Activated CD4-positive, alpha-beta T cell treated with anti-CD3 and anti-CD28 coated beads, Interleukin-2, amount 50 U/mL, for 48 hours (primary cell): ENCODE data around the gene C2CD5.
"Not testable (repeated sequence)": the region's sequence is repeated elsewhere in the genome, so short reads cannot be mapped to it uniquely, and the experiment has no call there.

ENCODE experiments used
- DNase-seq, 2 experiments: peaks; one replicate each; pipeline ENCODE4 v3.0.0-alpha.2; 2020

C2CD5 gene

GRCh38 chr12:22544038-22544979 lies at the start of gene C2CD5:
TSS of gene C2CD5 (minus strand) at chr12:22544542. CDS start at chr12:22544150, 392 bp downstream.
- peak; percentile 94 to 97 for DNase-seq

GRCh38 chr12:22593864-22594263 lies 49.5 kb upstream of the C2CD5 start:
- no peak for DNase-seq

GRCh38 chr12:22588817-22589216 lies 44.5 kb upstream of the C2CD5 start:
- no peak for DNase-seq

GRCh38 chr12:22578328-22578727 lies 34.0 kb upstream of the C2CD5 start:
- DNase-seq: no peak

GRCh38 chr12:22577667-22578066 lies 33.3 kb upstream of the C2CD5 start:
- no peak for DNase-seq

- no peak for DNase-seq
These were observed 32.1 kb upstream of the C2CD5 start for GRCh38 chr12:22576473-22576872.

- no peak for DNase-seq
These were observed 31.7 kb upstream of the C2CD5 start for GRCh38 chr12:22576065-22576464.

- no peak for DNase-seq
These were observed 30.6 kb upstream of the C2CD5 start for GRCh38 chr12:22574921-22575320.

GRCh38 chr12:22573181-22573580 lies 28.8 kb upstream of the C2CD5 start:
- no peak for DNase-seq

GRCh38 chr12:22569253-22569652 lies 24.9 kb upstream of the C2CD5 start:
- no peak for DNase-seq

- no peak for DNase-seq
These were observed 18.0 kb upstream of the C2CD5 start for GRCh38 chr12:22562036-22563028.

- not testable (repeated sequence) for DNase-seq
These were observed 10.4 kb upstream of the C2CD5 start for GRCh38 chr12:22554750-22555149.

GRCh38 chr12:22551624-22552023 lies 7.3 kb upstream of the C2CD5 start:
- no peak for DNase-seq

- no peak for DNase-seq
These were observed 913 bp upstream of the C2CD5 start for GRCh38 chr12:22545255-22545654.

GRCh38 chr12:22543246-22544037 lies 900 bp downstream of the C2CD5 start:
- peak; percentile 49 to 61 for DNase-seq

GRCh38 chr12:22541496-22542155 lies 2.7 kb downstream of the C2CD5 start:
- no peak for DNase-seq

GRCh38 chr12:22539055-22539454 lies 5.3 kb downstream of the C2CD5 start:
- DNase-seq: no peak

- DNase-seq: no peak
These were observed 6.0 kb downstream of the C2CD5 start for GRCh38 chr12:22538311-22538710.

- no peak for DNase-seq
These were observed 7.3 kb downstream of the C2CD5 start for GRCh38 chr12:22536971-22537544.

GRCh38 chr12:22536346-22536945 lies 7.9 kb downstream of the C2CD5 start:
- DNase-seq: no peak

- no peak for DNase-seq
These were observed 8.9 kb downstream of the C2CD5 start for GRCh38 chr12:22535478-22535877.
